ENCODE results near the gene CAB39L. TPM values are rescaled to one million over a fixed set of nuclear protein-coding genes. Genes with fewer than 3 reads are reported as not detected.

CAB39L gene
- total and polyA plus RNA-seq, 9 of the 15 experiments (the other 6 are each of a cell fraction or from before 2014, with no cell fraction given) = 1.1 to 4.2 (median 2.6) TPM

DNA sequence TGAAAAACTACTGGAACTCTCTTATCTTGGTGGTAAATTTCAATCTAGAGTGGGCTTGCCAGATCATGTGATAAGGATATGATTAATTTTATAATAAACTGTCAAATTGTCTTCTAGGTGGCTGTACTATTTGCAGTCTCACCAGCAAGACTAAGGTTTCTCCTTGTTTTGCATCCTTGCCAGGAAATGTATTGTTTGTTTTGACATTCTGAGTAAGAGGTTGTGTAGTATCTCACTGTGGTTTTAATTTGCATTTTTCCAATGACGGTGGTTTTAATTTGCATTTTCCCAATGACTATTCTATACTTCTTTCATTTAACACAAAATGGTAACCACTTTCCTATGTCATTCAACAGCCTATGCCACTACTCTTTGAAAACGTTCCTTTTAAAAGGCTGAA lies 2.0 kb downstream of the CAB39L start (continued):
- TF ChIP-seq, protein P1, sequence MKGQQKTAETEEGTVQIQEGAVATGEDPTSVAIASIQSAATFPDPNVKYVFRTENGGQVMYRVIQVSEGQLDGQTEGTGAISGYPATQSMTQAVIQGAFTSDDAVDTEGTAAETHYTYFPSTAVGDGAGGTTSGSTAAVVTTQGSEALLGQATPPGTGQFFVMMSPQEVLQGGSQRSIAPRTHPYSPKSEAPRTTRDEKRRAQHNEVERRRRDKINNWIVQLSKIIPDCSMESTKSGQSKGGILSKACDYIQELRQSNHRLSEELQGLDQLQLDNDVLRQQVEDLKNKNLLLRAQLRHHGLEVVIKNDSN (CRISPR knock-in tag; IDR thresholded peaks at IDR 0.05) = no peak
- no peak for TF ChIP-seq EGR1 (conservative IDR thresholded peaks at IDR 0.05)

GRCh38 chr13:49441312-49441711 lies 2.6 kb downstream of the CAB39L start:
- intact Hi-C loops (cut with micrococcal nuclease) = no loop called here
- CTCF ChIA-PET (ENCODE audit: low intra/inter-chr PET ratio) = no interaction called here
- TF ChIP-seq ELF4 (CRISPR knock-in tag; IDR thresholded peaks at IDR 0.05) = no peak
- no peak for TF ChIP-seq HNRNPLL (IDR thresholded peaks at IDR 0.05; ENCODE audit: low read depth, low read length, poor library complexity, severe bottlenecking)
- TF ChIP-seq PHB2 (IDR thresholded peaks at IDR 0.05; ENCODE audit: low read depth) = no peak
- no peak for TF ChIP-seq ZBTB2 (IDR thresholded peaks at IDR 0.05)
- TF ChIP-seq DEAF1 (CRISPR knock-in tag; IDR thresholded peaks at IDR 0.05) = no peak
- TF ChIP-seq BRCA1 (IDR thresholded peaks at IDR 0.05) = no peak
- TF ChIP-seq BRCA1 (CRISPR knock-in tag; IDR thresholded peaks at IDR 0.05) = no peak
- TF ChIP-seq C11orf30 (IDR thresholded peaks at IDR 0.05; ENCODE audit: low read depth) = no peak
- TF ChIP-seq, protein P2, sequence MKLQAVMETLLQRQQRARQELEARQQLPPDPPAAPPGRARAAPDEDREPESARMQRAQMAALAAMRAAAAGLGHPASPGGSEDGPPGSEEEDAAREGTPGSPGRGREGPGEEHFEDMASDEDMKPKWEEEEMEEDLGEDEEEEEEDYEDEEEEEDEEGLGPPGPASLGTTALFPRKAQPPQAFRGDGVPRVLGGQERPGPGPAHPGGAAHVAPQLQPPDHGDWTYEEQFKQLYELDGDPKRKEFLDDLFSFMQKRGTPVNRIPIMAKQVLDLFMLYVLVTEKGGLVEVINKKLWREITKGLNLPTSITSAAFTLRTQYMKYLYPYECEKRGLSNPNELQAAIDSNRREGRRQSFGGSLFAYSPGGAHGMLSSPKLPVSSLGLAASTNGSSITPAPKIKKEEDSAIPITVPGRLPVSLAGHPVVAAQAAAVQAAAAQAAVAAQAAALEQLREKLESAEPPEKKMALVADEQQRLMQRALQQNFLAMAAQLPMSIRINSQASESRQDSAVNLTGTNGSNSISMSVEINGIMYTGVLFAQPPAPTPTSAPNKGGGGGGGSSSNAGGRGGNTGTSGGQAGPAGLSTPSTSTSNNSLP (IDR thresholded peaks at IDR 0.05; ENCODE audit: borderline replicate concordance, low read depth, low read length) = no peak
- TF ChIP-seq HIVEP1 (CRISPR knock-in tag; IDR thresholded peaks at IDR 0.05) = no peak
- no peak for TF ChIP-seq ZBTB17 (CRISPR knock-in tag; IDR thresholded peaks at IDR 0.05)
- no peak for TF ChIP-seq EHMT2 (IDR thresholded peaks at IDR 0.05)
- TF ChIP-seq, protein P3, sequence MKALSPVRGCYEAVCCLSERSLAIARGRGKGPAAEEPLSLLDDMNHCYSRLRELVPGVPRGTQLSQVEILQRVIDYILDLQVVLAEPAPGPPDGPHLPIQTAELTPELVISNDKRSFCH (CRISPR knock-in tag; IDR thresholded peaks at IDR 0.05) = no peak
- TF ChIP-seq, protein P3 (tag; IDR thresholded peaks at IDR 0.05) = no peak
- TF ChIP-seq ESRRA (IDR thresholded peaks at IDR 0.05; ENCODE audit: borderline replicate concordance, low read depth) = no peak

More at GRCh38 chr13:49441312-49441711, 2.6 kb downstream of the CAB39L start:
- H3K36me3 ChIP-seq (ENCODE audit: control insufficient read depth, insufficient read depth, low read length) = no peaks in the 10 kb centered on the region
- FAIRE-seq = no peak
- H3K27me3 ChIP-seq (ENCODE audit: control insufficient read depth in 2 of 2, insufficient read depth in 2 of 2, low read length in 2 of 2) = no peaks in the 10 kb centered on the region
- in situ Hi-C loops (cut with MboI) = no loop called here
- no peaks in the 10 kb centered on the region for H4K20me1 ChIP-seq (replicated peaks; ENCODE audit: control insufficient read depth, insufficient read depth, low read length)
- no TSS peak for BruUV-seq (replicated peaks)
- no peak overlapping the region for H3K4me3 ChIP-seq
- no peak for DNase-seq (ENCODE audit: extremely low read depth in 1 of 4, low spot score in 3 of 4)
- no peak for ATAC-seq
- no peak overlapping the region for H3K27ac ChIP-seq (ENCODE audit: extremely low read depth, low read depth, low read length)
- H2AFZ ChIP-seq (ENCODE audit: low read depth, low read length) = no peak overlapping the region
- H3K79me2 ChIP-seq (ENCODE audit: control insufficient read depth, insufficient read depth, low read length) = peaks cover 17% of the 10 kb centered on the region
- peaks cover 0 to 6% of the 10 kb centered on the region in 2 experiments; a peak in 2 of 5 replicates for H3K4me1 ChIP-seq (replicated peaks in 1 of 2; ENCODE audit: control insufficient read depth in 2 of 2, insufficient read depth in 2 of 2, low read length in 2 of 2)
- WGBS (ENCODE audit: insufficient coverage, low coverage, missing lambda C conversion rate) = 59% methylated on average over 2 of the region's 3 CpGs
- no peak overlapping the region for H3K4me2 ChIP-seq (ENCODE audit: insufficient read depth, low read length)
- no peaks in the 10 kb centered on the region for H3K9me3 ChIP-seq (replicated peaks; ENCODE audit: control insufficient read depth, insufficient read depth, low read depth, low read length)
- no peaks in the 10 kb centered on the region for H3K9me1 ChIP-seq (ENCODE audit: control insufficient read depth, insufficient read depth, low read length)
- no peak overlapping the region for H3K9ac ChIP-seq (ENCODE audit: insufficient read depth in 1 of 2, low read depth in 2 of 2, low read length in 2 of 2)
- POLR2A ChIA-PET = interaction anchor here (1.1 kb wide), 1 partner anchor 9 kb away, joined by 3 read pairs; no protein-coding TSS in a partner anchor

All from K562 (cell line).